ENCODE measurements around the gene ACSL1. TPM values are rescaled to one million over a fixed set of nuclear protein-coding genes. Genes with fewer than 3 reads are reported as not detected.

The ACSL1 gene
- polyA plus RNA-seq, 1 donor from 2014 or later: 30.7 TPM

DNA sequence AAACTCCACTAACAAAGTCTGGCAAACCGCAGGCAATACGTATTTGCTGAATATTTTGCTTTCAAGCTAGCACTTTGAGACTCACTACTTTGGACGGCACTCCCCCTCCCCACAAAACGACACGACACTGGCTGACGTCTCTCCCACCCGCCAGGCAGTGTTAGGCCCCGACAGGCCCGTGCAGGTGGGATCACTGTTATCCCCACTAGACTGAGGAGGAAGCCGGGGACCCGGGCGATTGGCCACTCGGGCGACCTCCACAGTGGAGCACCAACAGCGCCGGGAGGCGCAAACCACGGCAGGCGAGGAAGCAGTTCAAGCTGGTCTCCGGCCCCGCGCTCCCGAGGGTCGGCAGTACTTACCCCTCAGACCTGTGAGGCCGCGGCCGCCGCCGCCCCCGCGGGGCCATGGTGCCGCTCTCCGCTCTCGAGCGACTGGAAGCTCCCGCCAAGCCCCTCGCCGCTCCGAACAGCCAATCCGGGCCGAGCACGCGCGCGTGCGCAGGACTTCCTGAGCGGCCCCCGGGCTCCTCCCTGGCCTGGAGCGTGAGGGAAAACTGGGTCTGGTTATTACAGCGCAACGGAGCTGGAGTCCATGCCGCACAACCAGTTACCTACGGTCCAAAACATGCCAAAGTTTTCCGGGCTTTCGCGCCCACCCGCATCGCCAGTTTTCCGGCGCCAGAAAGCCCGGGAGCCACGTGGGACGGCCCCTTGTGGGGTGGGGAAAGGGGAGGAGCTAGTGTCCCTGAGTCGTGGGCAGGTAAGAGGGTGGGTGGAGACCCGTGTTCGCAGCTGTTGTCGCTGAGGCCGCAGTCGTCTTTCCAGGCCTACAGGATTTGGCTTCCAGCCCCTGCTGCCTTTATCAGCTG lies 91.9 kb downstream of the ACSL1 start, which contains the start of gene CENPU:
Gene CENPU, minus strand, starts transcription at position 443 of the 871 bp plus-strand sequence. Its CDS starts 34 bp downstream, at position 409.
- Histone ChIP-seq H3K4me3 (ENCODE audit: low read length) (peak within 1 kb of the TSS; percentile 84), H4K20me1 (ENCODE audit: insufficient read depth) (no peaks in the 10 kb centered on the region), H3K27ac (ENCODE audit: low read length) (peak within 1 kb of the TSS; percentile 74), H3K9me2 (ENCODE audit: insufficient read depth, low read length) (no peaks in the 10 kb centered on the region), H3K4me2 (ENCODE audit: low read length) (peak within 1 kb of the TSS; percentile 56), H3K27me3 (ENCODE audit: insufficient read depth, low read depth, low read length) (no peaks in the 10 kb centered on the region), H3K36me3 (ENCODE audit: insufficient read depth, low read length) (no peaks in the 10 kb centered on the region), H3F3A (ENCODE audit: insufficient read depth, low read length, poor library complexity, severe bottlenecking) (no peaks in the 10 kb centered on the region), H3K9me3 (ENCODE audit: low read length) (no peaks in the 10 kb centered on the region), H3K79me2 (replicated peaks; ENCODE audit: insufficient read depth, low read length) (peaks cover 20% of the 10 kb centered on the region), H2AFZ (ENCODE audit: low read depth, low read length) (peak within 1 kb of the TSS; percentile 89), H3K9ac (ENCODE audit: low read length) (peak within 1 kb of the TSS; percentile 61)
- no peak for TF ChIP-seq TAF1 (IDR thresholded peaks at IDR 0.05; ENCODE audit: low read depth)
- TF ChIP-seq, protein P1, sequence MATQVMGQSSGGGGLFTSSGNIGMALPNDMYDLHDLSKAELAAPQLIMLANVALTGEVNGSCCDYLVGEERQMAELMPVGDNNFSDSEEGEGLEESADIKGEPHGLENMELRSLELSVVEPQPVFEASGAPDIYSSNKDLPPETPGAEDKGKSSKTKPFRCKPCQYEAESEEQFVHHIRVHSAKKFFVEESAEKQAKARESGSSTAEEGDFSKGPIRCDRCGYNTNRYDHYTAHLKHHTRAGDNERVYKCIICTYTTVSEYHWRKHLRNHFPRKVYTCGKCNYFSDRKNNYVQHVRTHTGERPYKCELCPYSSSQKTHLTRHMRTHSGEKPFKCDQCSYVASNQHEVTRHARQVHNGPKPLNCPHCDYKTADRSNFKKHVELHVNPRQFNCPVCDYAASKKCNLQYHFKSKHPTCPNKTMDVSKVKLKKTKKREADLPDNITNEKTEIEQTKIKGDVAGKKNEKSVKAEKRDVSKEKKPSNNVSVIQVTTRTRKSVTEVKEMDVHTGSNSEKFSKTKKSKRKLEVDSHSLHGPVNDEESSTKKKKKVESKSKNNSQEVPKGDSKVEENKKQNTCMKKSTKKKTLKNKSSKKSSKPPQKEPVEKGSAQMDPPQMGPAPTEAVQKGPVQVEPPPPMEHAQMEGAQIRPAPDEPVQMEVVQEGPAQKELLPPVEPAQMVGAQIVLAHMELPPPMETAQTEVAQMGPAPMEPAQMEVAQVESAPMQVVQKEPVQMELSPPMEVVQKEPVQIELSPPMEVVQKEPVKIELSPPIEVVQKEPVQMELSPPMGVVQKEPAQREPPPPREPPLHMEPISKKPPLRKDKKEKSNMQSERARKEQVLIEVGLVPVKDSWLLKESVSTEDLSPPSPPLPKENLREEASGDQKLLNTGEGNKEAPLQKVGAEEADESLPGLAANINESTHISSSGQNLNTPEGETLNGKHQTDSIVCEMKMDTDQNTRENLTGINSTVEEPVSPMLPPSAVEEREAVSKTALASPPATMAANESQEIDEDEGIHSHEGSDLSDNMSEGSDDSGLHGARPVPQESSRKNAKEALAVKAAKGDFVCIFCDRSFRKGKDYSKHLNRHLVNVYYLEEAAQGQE (IDR thresholded peaks at IDR 0.05; ENCODE audit: borderline replicate concordance): peak; percentile 82
- peak; percentile 45 for TF ChIP-seq RAD21 (conservative IDR thresholded peaks at IDR 0.05)
- peak; percentile 100 for TF ChIP-seq MXI1 (conservative IDR thresholded peaks at IDR 0.05; ENCODE audit: poor library complexity, severe bottlenecking)
- TF ChIP-seq EP300 (conservative IDR thresholded peaks at IDR 0.05; ENCODE audit: poor library complexity, severe bottlenecking): peak; percentile 88
- TF ChIP-seq, protein P2, sequence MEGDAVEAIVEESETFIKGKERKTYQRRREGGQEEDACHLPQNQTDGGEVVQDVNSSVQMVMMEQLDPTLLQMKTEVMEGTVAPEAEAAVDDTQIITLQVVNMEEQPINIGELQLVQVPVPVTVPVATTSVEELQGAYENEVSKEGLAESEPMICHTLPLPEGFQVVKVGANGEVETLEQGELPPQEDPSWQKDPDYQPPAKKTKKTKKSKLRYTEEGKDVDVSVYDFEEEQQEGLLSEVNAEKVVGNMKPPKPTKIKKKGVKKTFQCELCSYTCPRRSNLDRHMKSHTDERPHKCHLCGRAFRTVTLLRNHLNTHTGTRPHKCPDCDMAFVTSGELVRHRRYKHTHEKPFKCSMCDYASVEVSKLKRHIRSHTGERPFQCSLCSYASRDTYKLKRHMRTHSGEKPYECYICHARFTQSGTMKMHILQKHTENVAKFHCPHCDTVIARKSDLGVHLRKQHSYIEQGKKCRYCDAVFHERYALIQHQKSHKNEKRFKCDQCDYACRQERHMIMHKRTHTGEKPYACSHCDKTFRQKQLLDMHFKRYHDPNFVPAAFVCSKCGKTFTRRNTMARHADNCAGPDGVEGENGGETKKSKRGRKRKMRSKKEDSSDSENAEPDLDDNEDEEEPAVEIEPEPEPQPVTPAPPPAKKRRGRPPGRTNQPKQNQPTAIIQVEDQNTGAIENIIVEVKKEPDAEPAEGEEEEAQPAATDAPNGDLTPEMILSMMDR (IDR thresholded peaks at IDR 0.05; ENCODE audit: poor library complexity, severe bottlenecking): peak; percentile 47
- no peak for TF ChIP-seq EZH2 (IDR thresholded peaks at IDR 0.05; ENCODE audit: borderline replicate concordance, insufficient read depth, low read length, poor library complexity, severe bottlenecking)
- TF ChIP-seq POLR2AphosphoS5 (IDR thresholded peaks at IDR 0.05): peak; percentile 80
- peak; percentile 51 for TF ChIP-seq SMC3 (conservative IDR thresholded peaks at IDR 0.05; ENCODE audit: poor library complexity)

DNA sequence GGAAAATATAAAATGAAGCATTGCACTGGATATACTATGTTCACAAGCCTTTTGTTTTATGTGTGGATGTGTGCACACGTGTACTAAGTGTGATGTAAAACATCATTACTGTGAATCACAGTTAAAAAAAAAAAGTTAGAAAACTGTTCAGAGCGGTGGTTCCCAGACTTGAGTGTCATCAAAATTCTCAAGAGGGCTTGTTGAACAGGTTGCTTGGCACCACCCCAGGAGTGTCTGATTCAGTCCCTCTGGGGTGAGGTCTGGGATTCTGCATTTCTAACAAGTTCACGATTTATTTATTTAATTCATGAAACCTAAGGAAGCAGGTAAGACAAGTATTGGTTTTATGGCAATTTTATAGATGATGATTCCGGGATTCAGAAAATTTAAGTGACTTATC lies 93.6 kb downstream of the ACSL1 start:
- H3K27me3 ChIP-seq (ENCODE audit: insufficient read depth, low read depth, low read length): no peaks in the 10 kb centered on the region
- H3K4me3 ChIP-seq (ENCODE audit: low read length): no peak overlapping the region
- no peaks in the 10 kb centered on the region for H3F3A ChIP-seq (ENCODE audit: insufficient read depth, low read length, poor library complexity, severe bottlenecking)
- TF ChIP-seq, protein P1 (IDR thresholded peaks at IDR 0.05; ENCODE audit: borderline replicate concordance): no peak
- TF ChIP-seq EZH2 (IDR thresholded peaks at IDR 0.05; ENCODE audit: borderline replicate concordance, insufficient read depth, low read length, poor library complexity, severe bottlenecking) (no peak), SMC3 (conservative IDR thresholded peaks at IDR 0.05; ENCODE audit: poor library complexity) (no peak), EP300 (conservative IDR thresholded peaks at IDR 0.05; ENCODE audit: poor library complexity, severe bottlenecking) (no peak), RAD21 (conservative IDR thresholded peaks at IDR 0.05) (no peak)
- H3K9ac ChIP-seq (ENCODE audit: low read length): no peak overlapping the region
- H3K36me3 ChIP-seq (ENCODE audit: insufficient read depth, low read length): no peaks in the 10 kb centered on the region
- no peaks in the 10 kb centered on the region for H4K20me1 ChIP-seq (ENCODE audit: insufficient read depth)
- peaks cover 20% of the 10 kb centered on the region for H3K79me2 ChIP-seq (replicated peaks; ENCODE audit: insufficient read depth, low read length)
- no peak overlapping the region for H3K27ac ChIP-seq (ENCODE audit: low read length)
- no peaks in the 10 kb centered on the region for H3K9me2 ChIP-seq (ENCODE audit: insufficient read depth, low read length)
- no peak overlapping the region for H3K4me2 ChIP-seq (ENCODE audit: low read length)
- no peak overlapping the region for H2AFZ ChIP-seq (ENCODE audit: low read depth, low read length)
- no peaks in the 10 kb centered on the region for H3K9me3 ChIP-seq (ENCODE audit: low read length)
